RKO (cell line): ENCODE measurements around the gene EVI5.
A peak's percentile ranks its signal among the peaks of the same experiment; 100 is the strongest.

Experiments
- DNase-seq: peaks from one replicate; pipeline ENCODE4 v3.0.0-alpha.2; 2016; ENCODE audit warnings: low spot score

EVI5 gene

GRCh38 chr1:92511541-92511940 is 273.4 kb downstream of the EVI5 start:
- no peak for DNase-seq

DNA sequence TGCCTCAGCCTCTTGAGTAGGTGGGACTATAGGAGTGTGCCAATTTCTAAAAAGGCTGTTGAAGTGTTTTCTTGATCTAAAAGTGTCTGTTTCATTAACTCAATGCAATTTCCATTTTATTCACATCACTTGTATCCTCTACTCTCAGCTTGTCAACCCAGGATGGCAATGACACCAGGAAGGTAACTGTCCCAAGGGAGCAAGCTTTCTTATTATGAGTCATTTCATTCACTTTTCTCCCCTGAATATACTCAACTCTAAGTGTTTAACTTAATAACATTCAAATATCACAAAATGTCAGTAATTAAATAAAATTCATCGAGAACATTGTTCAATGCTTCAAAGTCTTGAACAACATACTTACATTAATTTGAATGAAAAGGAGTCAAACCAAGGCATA is 275.3 kb downstream of the EVI5 start:
- no peak for DNase-seq

DNA sequence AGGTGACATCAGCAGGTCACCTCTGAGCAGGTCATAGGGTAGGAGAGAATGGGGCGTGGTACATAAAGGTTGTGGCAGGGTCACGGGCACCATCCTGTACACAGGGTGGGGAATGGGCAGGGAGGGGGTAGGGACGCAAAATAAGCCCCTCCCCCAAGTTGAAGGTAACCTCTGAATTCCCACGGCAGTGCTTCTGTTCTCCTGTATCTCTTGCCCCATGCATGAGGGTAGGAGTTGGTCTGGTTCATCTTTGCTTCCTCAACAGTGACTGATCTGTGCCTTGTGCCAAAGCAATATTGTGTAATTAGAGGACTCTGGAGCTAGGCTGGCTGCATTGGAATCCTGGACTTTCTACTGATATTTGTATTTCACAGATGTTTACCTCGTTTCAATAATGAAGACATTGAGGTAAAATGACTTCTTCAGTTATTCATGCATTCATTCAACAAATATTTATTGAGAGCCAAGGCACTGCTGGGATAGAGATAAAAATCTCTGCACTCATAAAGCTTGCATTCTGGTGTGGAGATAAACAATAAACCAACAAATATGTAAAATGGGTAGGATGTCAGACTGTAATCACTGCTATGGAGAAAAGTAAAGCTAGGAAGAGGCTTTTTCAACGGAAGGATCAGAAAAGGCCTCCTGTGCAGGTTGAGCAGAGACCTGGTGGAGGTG is 279.8 kb downstream of the EVI5 start:
- DNase-seq, result no peak

DNA sequence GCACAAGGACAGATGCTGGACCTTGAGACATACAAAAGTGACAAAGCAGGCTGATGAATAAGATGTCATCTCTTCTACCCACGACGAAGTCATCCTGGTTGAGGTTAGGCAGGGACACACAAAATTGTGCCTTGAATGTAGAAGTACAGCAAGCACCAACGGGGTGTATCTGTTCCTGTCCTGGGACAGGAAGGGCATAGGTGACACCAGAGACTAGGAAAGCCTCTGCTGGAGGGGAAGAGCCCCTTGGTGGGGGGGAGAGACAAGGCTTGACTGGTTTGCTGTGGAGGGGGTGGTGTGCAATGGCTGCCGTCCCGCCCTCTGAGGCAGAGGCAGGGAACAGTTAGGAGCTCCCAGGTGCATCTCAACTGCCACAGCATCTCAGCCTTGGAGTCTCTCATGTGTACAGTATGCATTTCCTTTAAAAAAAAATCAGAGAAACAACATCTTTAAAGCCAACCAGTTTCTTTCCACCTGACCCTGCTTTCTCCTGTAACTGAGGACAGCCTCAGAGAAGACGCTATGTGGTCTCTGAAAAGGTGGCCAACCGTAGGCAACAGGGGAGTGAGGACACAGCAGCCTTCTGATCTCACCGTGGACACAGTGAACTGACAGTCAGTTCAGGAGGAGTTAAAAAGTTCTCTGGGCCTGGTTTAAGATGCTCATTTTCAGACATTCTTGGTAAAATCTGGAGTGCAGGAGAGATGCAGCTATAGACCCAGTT is 280.5 kb downstream of the EVI5 start:
- DNase-seq, result no peak

DNA sequence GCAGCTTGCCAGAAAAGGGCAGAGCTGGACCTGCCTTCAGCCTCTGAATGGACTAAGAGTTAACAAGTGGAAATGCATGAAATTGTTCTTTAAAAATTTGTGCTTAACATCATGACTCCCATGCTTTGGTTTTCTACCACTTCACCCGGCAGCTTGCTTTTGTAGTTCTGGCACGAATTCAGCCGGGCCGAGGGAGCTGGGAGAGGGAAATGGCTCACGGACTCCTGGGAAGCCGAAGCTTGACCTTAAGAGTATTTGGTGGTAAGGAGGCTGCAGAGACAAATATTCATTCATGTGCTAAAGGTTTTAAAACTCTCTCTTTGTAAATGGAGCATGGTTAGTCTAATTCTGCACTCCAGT is 281.0 kb downstream of the EVI5 start:
- DNase-seq, result no peak

DNA sequence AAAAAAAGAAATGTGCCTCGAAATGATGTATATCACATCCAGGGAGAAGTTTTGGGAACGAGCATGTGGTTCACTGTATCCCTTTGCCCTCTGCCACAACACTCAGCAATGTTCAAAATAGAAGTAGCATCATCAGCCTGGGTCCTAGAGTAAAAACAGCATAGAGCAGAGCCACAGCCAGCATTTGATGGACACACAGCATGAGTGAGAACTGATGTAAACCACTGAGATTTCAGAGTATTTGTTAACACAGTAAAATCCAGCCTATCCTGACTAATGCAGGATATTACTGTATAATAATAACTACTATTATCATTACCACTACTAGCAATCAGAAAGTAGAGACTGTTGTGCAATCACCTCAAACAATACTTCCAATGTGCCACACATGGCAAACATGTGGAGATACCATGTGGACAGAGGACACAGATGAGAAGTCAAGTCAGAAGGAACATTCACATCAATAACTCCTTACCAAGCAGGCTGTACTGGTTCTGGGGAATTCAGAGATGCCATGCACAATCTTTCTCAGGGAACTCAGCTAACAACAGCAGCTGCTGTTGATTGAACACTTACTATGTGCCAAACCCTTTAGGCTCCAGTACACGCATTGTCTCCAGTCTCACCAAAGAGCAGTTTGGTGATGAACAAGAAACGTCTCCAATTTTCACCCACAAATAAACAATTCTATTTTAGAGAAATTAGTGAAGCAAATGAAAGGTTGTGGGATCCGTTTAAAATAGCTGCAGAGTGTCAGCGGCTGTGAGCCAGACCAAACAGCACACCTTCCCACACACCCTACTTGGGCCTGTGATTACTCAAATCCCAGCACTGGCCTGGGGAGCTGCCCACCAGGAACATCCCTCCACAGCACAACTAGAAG is 281.6 kb downstream of the EVI5 start:
- no peak for DNase-seq

- peak; percentile 15 for DNase-seq
These were observed 282.7 kb downstream of the EVI5 start for GRCh38 chr1:92502247-92502646.

- DNase-seq, result no peak
These were observed 284.4 kb downstream of the EVI5 start for GRCh38 chr1:92500552-92500951.

DNA sequence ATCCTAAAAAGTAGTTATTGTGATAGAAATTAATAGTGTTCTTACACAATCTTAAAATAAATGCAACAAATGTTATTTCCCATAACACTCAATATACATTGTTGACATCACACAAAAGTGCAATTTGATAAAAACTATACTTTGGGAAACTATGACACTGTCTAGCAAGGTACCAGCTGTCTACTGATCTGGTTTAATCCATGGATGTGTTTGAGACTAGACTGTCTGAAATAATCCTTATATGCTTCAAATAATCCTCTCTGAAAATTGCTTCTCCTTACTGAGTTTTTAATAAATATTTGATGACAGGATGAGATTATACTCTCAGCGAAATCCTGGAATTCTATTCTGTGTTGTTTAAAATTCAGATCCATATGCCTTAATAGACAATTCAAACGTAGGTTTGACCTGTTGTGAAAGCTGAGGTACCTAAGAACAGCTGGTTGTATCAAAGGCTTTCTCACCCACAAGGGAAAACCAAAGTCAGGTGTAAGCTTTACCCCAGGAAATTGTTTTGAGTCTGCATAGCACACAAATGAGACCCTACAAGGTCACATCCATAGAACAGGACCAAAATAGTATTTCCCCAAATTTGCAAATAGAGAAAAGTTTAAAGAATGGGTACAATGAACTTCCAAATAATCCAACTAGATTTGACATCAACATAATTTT is 289.4 kb downstream of the EVI5 start:
- DNase-seq, result no peak

DNA sequence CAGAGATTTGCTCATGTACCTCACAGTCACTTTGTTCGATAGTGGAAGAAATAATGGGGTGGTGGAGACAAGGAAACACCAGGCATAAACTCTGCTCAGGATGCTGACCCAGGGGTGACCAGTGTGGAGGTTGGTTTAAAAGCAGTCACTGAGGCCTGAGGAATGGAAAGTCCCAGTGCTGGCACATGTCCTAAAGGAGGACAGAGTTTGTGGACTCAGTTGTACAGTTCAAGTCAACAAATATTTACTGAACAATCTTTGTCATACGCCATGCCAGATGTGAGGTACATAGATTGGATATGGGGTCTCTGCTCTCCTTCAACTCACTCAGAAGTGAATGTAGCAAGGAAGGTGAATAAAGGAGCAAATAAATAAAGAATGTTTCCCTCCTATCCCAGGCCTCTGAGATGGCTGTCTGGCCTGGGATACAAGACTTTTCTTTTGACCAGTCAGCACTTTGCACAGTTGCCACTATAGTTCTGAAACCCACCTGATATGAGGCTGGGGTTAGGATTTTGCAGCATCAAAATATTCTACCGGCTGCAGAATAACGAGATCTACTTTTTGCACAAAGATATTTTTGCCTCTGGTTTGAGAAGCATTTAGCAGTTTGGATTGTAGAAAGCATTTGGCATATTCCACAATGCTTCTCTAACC is 290.3 kb downstream of the EVI5 start:
- DNase-seq, result no peak

DNA sequence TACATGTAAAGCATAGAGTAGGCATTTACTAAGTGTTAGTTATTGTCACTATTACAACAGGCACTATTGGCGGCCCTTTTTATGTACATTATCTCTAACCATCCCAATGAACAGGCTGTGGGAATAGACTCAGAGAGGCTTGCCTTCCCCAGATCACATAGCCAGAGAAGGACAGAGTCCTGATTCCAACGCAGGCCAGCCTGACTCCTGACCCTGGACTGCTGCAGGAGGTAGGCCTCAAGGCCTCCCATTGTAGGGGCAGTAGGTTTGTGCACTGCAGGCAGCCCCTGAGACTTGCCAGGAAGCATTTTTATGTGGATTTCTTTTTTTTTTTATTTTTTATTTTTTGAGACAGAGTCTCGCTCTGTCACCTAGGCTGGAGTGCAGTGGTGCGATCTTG is 291.8 kb downstream of the EVI5 start:
- DNase-seq, result no peak

GRCh38 chr1:92488832-92489231 is 296.1 kb downstream of the EVI5 start:
- no peak for DNase-seq

DNA sequence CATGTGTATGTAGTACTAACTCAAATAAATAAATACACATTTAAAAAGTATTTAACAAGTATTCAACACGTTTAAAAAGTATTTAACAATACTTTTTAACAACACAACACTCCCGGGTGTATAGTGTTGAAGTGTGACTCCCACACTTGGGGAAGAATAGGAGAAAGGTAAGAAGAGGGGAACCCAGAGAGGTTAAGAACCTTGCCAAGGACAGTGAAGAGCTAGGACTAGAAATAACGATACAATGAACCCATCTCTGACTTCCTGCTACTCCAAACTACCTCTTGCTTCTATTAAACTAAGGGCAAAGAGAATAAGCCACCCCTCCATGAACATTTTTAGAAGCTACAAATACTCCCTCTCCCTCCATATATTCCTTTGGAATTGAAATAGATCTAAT is 296.5 kb downstream of the EVI5 start:
- no peak for DNase-seq

- peak; percentile 14 for DNase-seq
These were observed 297.8 kb downstream of the EVI5 start for GRCh38 chr1:92487078-92487605.

DNA sequence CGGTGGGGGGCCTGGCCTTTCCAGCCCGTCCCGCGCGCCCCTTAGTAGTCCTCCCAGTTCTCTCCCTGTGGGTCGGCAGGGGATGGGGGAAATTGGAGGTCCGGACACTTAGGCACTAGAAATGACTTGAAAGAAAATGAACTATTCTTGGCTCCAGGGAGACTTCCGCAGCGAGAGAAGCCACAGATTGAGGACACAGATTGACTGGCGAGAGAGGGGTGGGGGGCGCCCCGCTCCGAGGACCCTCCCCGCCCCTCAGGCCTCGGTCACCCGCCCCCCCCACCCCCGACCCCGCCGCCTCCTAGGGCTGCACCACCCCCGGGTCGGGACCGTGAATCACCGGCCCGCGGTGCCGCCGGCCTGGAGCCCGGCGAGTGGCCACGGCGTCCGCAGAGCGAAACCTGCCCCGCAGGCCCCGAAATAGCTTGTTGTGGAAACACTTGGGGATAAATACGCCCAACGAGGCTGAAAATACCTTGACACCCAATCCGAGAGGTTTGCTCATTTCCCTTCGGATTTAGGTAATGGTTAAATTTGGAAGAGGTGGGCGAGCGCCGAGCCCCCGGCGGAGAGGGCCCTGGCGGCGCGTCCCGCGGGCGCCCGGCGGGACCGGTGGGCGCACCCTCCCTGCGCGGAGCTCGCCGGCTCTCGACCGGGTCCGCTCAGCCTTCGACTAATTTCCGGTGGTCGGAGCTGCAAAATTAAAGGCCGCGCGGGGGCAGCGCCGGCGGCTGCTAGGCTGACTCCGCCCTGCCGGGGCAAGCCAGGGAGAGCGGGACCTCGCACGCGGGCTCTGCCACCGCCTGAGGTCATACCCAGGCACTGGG is 298.4 kb downstream of the EVI5 start, which contains the start of gene GFI1:
Gene GFI1 (minus strand): TSS at position 675 of the 827 bp plus-strand sequence. CDS start 3,438 bp downstream, outside the sequence.
- DNase-seq, result peak; percentile 86

DNA sequence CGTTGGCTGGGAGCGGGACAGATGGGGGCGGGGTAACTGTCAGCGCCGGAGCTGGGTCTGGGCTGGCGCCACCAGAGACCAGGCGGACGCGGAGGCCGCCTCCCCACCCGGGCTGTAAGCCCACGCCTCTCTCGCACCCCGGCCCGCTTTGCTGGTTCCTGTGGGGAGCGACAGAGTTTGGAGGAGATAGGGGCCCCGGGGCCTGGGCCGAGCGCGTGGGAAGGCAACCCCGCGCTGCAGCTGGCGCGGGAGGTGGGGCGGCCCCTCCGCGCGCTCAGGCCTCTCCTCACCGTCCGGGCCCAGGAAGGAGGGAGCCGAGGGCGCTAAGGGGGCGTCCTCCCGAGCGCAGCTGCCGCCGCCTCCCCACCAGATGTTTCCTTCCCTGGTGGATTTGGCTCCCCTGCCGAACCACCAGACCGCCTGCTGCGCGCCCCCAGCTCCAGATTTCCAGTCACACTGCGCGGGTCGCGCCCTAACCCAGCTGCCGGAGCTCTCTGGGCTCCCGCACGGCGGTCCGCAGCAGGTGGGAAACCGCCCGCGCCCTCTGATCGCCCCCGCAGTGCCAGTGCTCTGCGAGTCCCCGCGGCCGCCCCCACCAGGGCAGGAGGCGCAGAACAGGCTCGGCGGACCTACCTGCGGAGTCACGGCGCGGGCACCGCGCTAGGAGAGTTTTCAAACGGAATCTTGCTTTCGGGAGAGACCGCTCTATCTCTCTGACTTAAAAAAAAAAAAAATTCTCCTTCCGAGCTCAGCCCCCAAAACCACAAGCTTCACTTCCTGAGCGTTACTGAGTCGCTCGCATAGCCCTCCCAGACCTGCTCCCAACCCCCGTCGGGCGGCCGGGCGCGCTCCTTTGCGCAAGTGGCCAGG is 299.3 kb downstream of the EVI5 start:
- DNase-seq, result peak; percentile 68

DNA sequence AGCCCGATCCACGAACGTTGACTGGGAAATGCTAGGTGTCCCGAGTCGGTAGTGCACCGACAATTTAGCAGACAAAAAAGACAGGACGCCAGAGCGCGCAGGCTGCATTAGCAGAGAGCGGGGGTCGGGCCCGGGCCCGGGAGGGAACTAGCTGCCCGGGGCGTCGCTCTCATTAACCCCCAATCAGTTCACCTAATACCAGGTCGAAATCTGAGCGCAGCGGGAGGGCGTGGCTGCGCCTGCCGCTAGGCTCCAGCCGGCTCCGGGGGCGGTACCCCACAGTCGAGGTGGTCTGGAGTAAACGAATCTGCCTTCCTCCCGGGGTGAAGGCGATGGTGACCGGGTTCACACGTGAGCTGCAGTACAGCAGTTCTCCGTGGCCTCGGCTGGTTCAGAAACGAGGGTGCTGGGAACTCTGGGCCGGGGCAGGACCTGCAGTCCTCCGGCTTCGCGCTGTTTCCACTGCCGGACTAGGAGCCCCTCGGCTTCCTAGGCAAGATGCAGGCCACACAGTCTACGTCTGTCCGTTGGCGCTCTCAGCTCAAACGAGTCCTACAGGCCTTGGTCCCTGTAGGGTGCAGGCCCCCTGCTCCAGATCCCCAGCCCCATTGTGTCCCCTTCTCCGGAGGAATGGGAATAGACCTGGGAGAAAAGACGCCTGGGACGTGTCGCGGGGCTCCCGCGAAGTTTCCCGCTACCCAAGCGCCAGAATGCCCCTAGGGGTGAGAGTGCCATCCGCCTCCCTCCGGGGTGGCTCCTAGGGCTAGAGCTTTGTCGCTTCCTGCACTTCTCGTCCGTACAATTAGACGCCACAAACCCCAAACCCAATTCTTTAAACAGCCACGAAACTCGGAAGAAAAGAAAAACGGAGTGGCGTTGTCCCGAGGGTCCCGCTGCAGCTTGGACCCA is 300.2 kb downstream of the EVI5 start:
- peak; percentile 54 for DNase-seq
